Ascending aorta (tissue), 2 donors: ENCODE measurements around the gene KRT6B. TPM values are rescaled to one million over a fixed set of nuclear protein-coding genes. Genes with fewer than 3 reads are reported as not detected.

Experiments
- DNase-seq, 2 donors: peaks; one replicate each; pipeline ENCODE4 v3.0.0-alpha.2; 2019; ENCODE audit warnings: low spot score in 2 of 2
- H3K27ac ChIP-seq, 2 donors: fragments of 200-600 bp; sonication (generic); one replicate each; pipeline ENCODE4 v1.5.1; 2016 to 2017; ENCODE audit warnings: mild to moderate bottlenecking in 1 of 2
- H3K27me3 ChIP-seq: fragments of 200-600 bp; sonication (generic); one replicate; pipeline ENCODE4 v1.5.1; 2017
- H3K36me3 ChIP-seq, 2 donors: fragments of 200-600 bp; sonication (generic); one replicate each; pipeline ENCODE4 v1.5.1; 2016
- H3K4me1 ChIP-seq, 2 donors: fragments of 200-600 bp; sonication (generic); one replicate each; pipeline ENCODE4 v1.5.1; 2016 to 2017; ENCODE audit warnings: mild to moderate bottlenecking in 1 of 2
- H3K4me3 ChIP-seq, 2 donors: fragments of 200-600 bp; sonication (generic); one replicate each; pipeline ENCODE4 v1.5.1; 2016 to 2017; ENCODE audit warnings: mild to moderate bottlenecking in 1 of 2
- H3K9me3 ChIP-seq, 2 donors: fragments of 200-600 bp; sonication (generic); one replicate each; pipeline ENCODE4 v1.5.1; 2016
- CTCF ChIP-seq, 3 experiments: fragments of 200-600 bp in 2 of 3; fragments of 450-650 bp in 1 of 3; sonication (generic) in 2 of 3; IDR thresholded peaks; one replicate each; pipeline ENCODE4 v1.5.1; 2016 to 2019; ENCODE audit warnings: antibody characterized with exemption in 3 of 3, mild to moderate bottlenecking in 1 of 3, moderate library complexity in 1 of 3
- intact Hi-C: fragments of 100-400 bp; cut with DNase I; formaldehyde crosslinking; loops from one replicate; pipeline ENCODE4 v1.15.1; 2023
- total RNA-seq: library from RNA; depleted of rRNA; stranded (reverse); fragments of >200 nt; gene quantifications from one replicate; pipeline ENCODE4 v1.1.0, GENCODE V29; 2016

KRT6B gene
- total RNA-seq, 1 donor from 2014 or later, result 0.32 TPM

GRCh38 chr12:52474212-52474611, 22.3 kb upstream of the KRT6B start:
- intact Hi-C loops, result no loop called here
- H3K27ac ChIP-seq, result no peak overlapping the region
- DNase-seq, result no peak
- H3K9me3 ChIP-seq, result no peaks in the 10 kb centered on the region
- no peak overlapping the region for H3K4me3 ChIP-seq
- no peaks in the 10 kb centered on the region for H3K27me3 ChIP-seq
- no peak for TF ChIP-seq CTCF (IDR thresholded peaks at IDR 0.05)
- H3K36me3 ChIP-seq, result no peaks in the 10 kb centered on the region
- H3K4me1 ChIP-seq, result no peaks in the 10 kb centered on the region

GRCh38 chr12:52473768-52474167, 21.8 kb upstream of the KRT6B start, which contains the start of gene KRT6C:
Gene KRT6C (minus strand): TSS chr12:52473805. CDS start chr12:52473737, 68 bp downstream.
- no peak within 1 kb of the TSS for H3K27ac ChIP-seq
- no peaks in the 10 kb centered on the region for H3K4me1 ChIP-seq
- H3K36me3 ChIP-seq, result no peaks in the 10 kb centered on the region
- no peak for DNase-seq
- H3K4me3 ChIP-seq, result no peak within 1 kb of the TSS
- TF ChIP-seq CTCF (IDR thresholded peaks at IDR 0.05), result no peak
- H3K27me3 ChIP-seq, result no peaks in the 10 kb centered on the region
- intact Hi-C loops, result no loop called here
- H3K9me3 ChIP-seq, result no peaks in the 10 kb centered on the region

GRCh38 chr12:52469853-52470252, 17.9 kb upstream of the KRT6B start:
- intact Hi-C loops, result no loop called here
- TF ChIP-seq CTCF (IDR thresholded peaks at IDR 0.05), result no peak
- no peak for DNase-seq
- no peaks in the 10 kb centered on the region for H3K36me3 ChIP-seq
- no peaks in the 10 kb centered on the region for H3K9me3 ChIP-seq
- H3K4me1 ChIP-seq, result no peaks in the 10 kb centered on the region
- no peak overlapping the region for H3K27ac ChIP-seq
- no peak overlapping the region for H3K4me3 ChIP-seq
- no peaks in the 10 kb centered on the region for H3K27me3 ChIP-seq

DNA sequence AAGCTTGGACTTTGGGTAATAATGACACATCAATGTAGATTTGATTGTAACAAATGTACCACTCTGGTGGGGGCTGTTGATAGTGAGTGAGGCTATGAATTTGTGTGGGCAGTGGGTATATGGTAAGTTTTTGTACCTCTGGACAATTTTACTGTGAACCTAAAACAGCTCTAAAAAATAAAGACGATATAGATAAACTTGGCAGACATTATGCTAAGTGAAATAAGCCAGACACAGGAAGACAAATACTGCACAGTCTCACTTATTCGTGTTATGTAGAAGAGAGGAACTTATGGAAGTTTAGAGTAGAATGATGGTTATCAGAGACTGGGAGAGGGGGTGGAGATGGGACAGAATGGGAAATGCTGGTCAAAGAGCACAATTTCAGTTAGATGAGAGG, 13.0 kb upstream of the KRT6B start:
- no peaks in the 10 kb centered on the region for H3K36me3 ChIP-seq
- TF ChIP-seq CTCF (IDR thresholded peaks at IDR 0.05), result no peak
- H3K4me3 ChIP-seq, result no peak overlapping the region
- intact Hi-C loops, result no loop called here
- H3K27me3 ChIP-seq, result no peaks in the 10 kb centered on the region
- no peak overlapping the region for H3K27ac ChIP-seq
- no peaks in the 10 kb centered on the region for H3K9me3 ChIP-seq
- no peaks in the 10 kb centered on the region for H3K4me1 ChIP-seq
- DNase-seq, result no peak

- TF ChIP-seq CTCF (IDR thresholded peaks at IDR 0.05), result no peak
- Histone ChIP-seq H3K27ac (no peak overlapping the region), H3K9me3 (no peaks in the 10 kb centered on the region), H3K4me1 (no peaks in the 10 kb centered on the region), H3K27me3 (no peaks in the 10 kb centered on the region), H3K4me3 (no peak overlapping the region), H3K36me3 (no peaks in the 10 kb centered on the region)
- intact Hi-C loops, result no loop called here
- DNase-seq, result no peak
These were observed 9.7 kb upstream of the KRT6B start for GRCh38 chr12:52461693-52462092.

DNA sequence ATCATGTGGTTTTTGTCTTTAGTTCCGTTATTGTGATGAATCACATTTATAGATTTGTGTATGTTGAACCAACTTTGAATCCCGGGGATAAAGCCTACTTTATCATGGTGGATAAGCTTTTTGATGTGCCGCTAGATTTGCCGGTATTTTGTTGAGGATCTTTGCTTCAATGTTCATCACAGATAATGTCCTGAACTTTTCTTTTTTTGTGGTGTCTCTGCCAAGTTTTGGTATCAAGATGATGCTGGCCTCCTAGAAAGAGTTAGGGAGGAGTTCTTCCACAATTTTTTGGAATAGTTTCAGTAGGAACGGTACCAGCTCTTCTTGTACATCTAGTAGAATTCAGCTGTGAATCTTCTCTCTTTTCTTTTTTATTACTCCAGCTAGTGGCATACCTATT, 6.9 kb upstream of the KRT6B start:
- H3K9me3 ChIP-seq, result no peaks in the 10 kb centered on the region
- no peak overlapping the region for H3K4me3 ChIP-seq
- H3K27ac ChIP-seq, result no peak overlapping the region
- TF ChIP-seq CTCF (IDR thresholded peaks at IDR 0.05), result no peak
- H3K36me3 ChIP-seq, result no peaks in the 10 kb centered on the region
- intact Hi-C loops, result no loop called here
- H3K27me3 ChIP-seq, result no peaks in the 10 kb centered on the region
- DNase-seq, result no peak
- H3K4me1 ChIP-seq, result no peaks in the 10 kb centered on the region
